HL-60 (cell line): ENCODE results near the gene CALM1.

Experiments used
- DNase-seq, 2 experiments: peaks; one replicate each; pipeline ENCODE4 v3.0.0-alpha.2; 2010 to 2020; ENCODE audit warnings: low read depth in 1 of 2, low spot score in 1 of 2
- H3K27ac ChIP-seq: fragments of 250-450 bp; sonication (Bioruptor Pico); replicated peaks from 2 replicates; pipeline ENCODE4 v1.5.1; 2020; ENCODE audit warnings: mild to moderate bottlenecking, moderate library complexity
- H3K27me3 ChIP-seq: fragments of 250-450 bp; sonication (Bioruptor Pico); 2 replicates; pipeline ENCODE4 v1.5.1; 2021; ENCODE audit warnings: mild to moderate bottlenecking, moderate library complexity; ENCODE audit not compliant: insufficient read depth, poor library complexity, severe bottlenecking
- H3K4me3 ChIP-seq: replicated peaks from 2 replicates; pipeline ENCODE4 v1.5.1; 2011; ENCODE audit warnings: mild to moderate bottlenecking, control low read depth, low read length; ENCODE audit not compliant: insufficient read depth
- CTCF ChIP-seq: IDR thresholded peaks from one replicate; pipeline ENCODE4 v1.5.1; 2011; ENCODE audit warnings: low read length, control low read depth, inconsistent platforms; ENCODE audit not compliant: insufficient read depth
- GABPA ChIP-seq: IDR thresholded peaks from 2 replicates; pipeline ENCODE4 v1.6.1; 2012; ENCODE audit warnings: low read depth
- POLR2AphosphoS5 ChIP-seq: IDR thresholded peaks from 2 replicates; pipeline ENCODE4 v1.6.1; 2012; ENCODE audit warnings: low read depth
- SPI1 ChIP-seq: IDR thresholded peaks from 2 replicates; pipeline ENCODE4 v1.6.1; 2012; ENCODE audit warnings: low read depth, mild to moderate bottlenecking, borderline replicate concordance
- TF ChIP-seq, protein P1 (sequence below): IDR thresholded peaks from 2 replicates; pipeline ENCODE4 v1.6.1; 2012; ENCODE audit warnings: low read depth; ENCODE audit not compliant: insufficient replicate concordance

Gene CALM1

GRCh38 chr14:90354551-90355298 lies 42.1 kb upstream of the CALM1 start:
- H3K27me3 ChIP-seq: no peaks in the 10 kb centered on the region
- H3K4me3 ChIP-seq: no peak overlapping the region
- DNase-seq: no peak
- TF ChIP-seq CTCF (no peak), POLR2AphosphoS5 (no peak), GABPA (no peak), SPI1 (no peak)
- TF ChIP-seq, protein P1, sequence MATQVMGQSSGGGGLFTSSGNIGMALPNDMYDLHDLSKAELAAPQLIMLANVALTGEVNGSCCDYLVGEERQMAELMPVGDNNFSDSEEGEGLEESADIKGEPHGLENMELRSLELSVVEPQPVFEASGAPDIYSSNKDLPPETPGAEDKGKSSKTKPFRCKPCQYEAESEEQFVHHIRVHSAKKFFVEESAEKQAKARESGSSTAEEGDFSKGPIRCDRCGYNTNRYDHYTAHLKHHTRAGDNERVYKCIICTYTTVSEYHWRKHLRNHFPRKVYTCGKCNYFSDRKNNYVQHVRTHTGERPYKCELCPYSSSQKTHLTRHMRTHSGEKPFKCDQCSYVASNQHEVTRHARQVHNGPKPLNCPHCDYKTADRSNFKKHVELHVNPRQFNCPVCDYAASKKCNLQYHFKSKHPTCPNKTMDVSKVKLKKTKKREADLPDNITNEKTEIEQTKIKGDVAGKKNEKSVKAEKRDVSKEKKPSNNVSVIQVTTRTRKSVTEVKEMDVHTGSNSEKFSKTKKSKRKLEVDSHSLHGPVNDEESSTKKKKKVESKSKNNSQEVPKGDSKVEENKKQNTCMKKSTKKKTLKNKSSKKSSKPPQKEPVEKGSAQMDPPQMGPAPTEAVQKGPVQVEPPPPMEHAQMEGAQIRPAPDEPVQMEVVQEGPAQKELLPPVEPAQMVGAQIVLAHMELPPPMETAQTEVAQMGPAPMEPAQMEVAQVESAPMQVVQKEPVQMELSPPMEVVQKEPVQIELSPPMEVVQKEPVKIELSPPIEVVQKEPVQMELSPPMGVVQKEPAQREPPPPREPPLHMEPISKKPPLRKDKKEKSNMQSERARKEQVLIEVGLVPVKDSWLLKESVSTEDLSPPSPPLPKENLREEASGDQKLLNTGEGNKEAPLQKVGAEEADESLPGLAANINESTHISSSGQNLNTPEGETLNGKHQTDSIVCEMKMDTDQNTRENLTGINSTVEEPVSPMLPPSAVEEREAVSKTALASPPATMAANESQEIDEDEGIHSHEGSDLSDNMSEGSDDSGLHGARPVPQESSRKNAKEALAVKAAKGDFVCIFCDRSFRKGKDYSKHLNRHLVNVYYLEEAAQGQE: no peak
- no peak overlapping the region for H3K27ac ChIP-seq

DNA sequence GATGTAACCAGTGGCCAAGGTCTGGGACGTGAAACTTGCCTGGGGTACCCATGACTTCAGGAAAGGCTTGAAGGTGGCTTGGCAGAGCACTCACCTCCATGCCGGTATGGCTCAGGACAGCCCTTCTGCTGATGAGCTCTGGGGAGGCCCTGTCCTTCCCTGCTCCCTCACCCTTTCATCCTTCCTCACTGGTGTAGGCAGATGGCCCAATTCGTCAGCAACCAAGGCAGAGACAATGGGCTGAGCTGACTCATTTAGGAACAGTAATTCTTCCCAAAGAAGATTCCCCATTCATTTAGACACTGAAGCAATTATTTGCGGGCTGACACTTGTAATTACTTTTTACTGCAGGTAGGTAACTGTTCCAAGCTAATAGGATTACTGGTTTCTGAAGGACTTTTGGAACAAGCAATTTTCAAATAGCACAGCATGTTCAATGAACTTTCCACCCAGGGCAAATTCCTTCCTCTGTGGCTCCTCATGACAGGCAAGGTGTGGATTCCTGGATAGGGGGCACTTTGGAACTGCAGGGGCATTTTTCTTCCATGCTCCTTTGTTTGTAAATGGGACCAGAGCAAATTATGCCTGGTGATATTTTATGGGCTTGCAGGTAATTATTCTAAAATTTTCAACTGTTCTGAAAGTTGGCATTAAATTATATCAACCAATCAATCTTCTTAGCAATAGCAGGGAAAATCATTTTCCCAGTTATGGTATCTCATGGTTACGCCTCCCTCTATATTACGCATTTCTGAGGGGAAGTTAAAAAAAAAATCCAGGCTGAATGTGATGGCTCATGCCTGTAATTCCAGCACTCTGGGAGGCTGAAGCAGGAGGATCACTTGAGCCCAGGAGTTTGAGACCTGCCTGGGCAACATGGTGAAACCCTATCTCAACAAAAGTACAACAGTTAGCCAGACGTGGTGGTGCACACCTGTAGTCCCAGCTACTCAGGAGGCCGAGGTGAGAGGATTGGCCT lies 41.0 kb upstream of the CALM1 start:
- Histone ChIP-seq H3K27me3 (no peaks in the 10 kb centered on the region), H3K27ac (no peak overlapping the region), H3K4me3 (no peak overlapping the region)
- DNase-seq: no peak
- TF ChIP-seq POLR2AphosphoS5 (no peak), CTCF (no peak), SPI1 (no peak), GABPA (no peak)
- TF ChIP-seq, protein P1: no peak

- Histone ChIP-seq H3K4me3 (no peak overlapping the region), H3K27ac (no peak overlapping the region), H3K27me3 (no peaks in the 10 kb centered on the region)
- TF ChIP-seq, protein P1: no peak
- TF ChIP-seq CTCF (no peak), GABPA (no peak), SPI1 (no peak), POLR2AphosphoS5 (no peak)
- DNase-seq: no peak
Measured at GRCh38 chr14:90356925-90357324, 39.9 kb upstream of the CALM1 start.
